ENCODE measurements around the gene TNS3. TPM values are rescaled to one million over a fixed set of nuclear protein-coding genes. Genes with fewer than 3 reads are reported as not detected.
"Not testable (repeated sequence)": the region's sequence is repeated elsewhere in the genome, so short reads cannot be mapped to it uniquely, and the experiment has no call there.

TNS3 gene
- total and polyA plus RNA-seq, 2 donors (not counting 1 experiment from before 2014, with no cell fraction given): 11.4 to 77.5 TPM

DNA sequence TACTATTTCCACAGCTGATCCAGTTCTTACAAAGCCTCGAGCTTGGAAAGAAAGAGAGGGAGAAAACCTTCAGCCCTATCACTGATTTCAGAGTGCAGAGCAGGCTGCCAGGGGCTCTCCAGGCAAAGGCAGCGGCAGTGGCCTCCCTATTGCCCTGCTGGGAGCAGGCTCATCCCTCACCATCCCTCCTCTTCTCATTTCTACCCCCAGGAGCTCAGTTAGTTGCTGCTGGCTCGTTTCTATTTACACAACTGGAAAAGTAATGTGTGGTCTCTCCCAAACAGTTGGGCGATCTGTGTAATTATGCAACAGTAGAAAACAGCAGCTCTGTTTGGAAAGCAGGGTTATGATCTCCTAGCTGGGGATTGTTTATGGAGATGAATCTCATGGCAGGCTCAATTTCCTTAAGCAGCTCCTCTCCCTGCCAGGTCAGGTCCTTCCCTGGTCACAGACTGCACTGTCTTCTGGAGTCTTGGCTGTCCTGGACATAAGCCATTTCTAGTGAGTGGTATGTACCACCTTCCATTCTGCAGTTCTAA lies 28.7 kb upstream of the TNS3 start:
- Mint-ChIP-seq H3K27ac (no peak overlapping the region), H3K4me1 (no peaks in the 10 kb centered on the region), H3K4me3 (no peak overlapping the region), H3K9me3 (ENCODE audit: insufficient read depth) (no peaks in the 10 kb centered on the region), H3K27me3 (no peaks in the 10 kb centered on the region)
- CTCF ChIA-PET: interaction anchor here (1.0 to 1.4 kb wide), 2 partner anchors 9 to 11 kb away, joined by 3 read pairs; no protein-coding TSS in a partner anchor
- Histone ChIP-seq H3K27me3 (replicated peaks in 1 of 4; ENCODE audit: control extremely low read depth in 1 of 4, control insufficient read depth in 3 of 4, insufficient read depth in 4 of 4, low read length in 3 of 4) (no peaks in the 10 kb centered on the region), H3K79me2 (ENCODE audit: control insufficient read depth, insufficient read depth, low read length) (no peaks in the 10 kb centered on the region), H3K9me3 (ENCODE audit: control extremely low read depth in 1 of 3, control insufficient read depth in 2 of 3, insufficient read depth in 1 of 3, low read length in 2 of 3) (no peaks in the 10 kb centered on the region), H3K36me3 (replicated peaks in 1 of 2; ENCODE audit: control extremely low read depth in 1 of 2, control insufficient read depth in 1 of 2, extremely low read depth in 1 of 2, insufficient read depth in 2 of 2, low read length in 1 of 2) (no peaks in the 10 kb centered on the region), H4K20me1 (ENCODE audit: control insufficient read depth, insufficient read depth, low read length, poor library complexity, severe bottlenecking) (no peaks in the 10 kb centered on the region), H3K9ac (ENCODE audit: low read length) (no peak overlapping the region), H2AFZ (ENCODE audit: insufficient read depth, low read depth, low read length, poor library complexity, severe bottlenecking) (no peak overlapping the region), H3K27ac (ENCODE audit: low read length in 2 of 2) (no peak overlapping the region), H3K4me3 (ENCODE audit: control extremely low read depth in 1 of 5, extremely low read depth in 1 of 5, insufficient read depth in 1 of 5, low read depth in 2 of 5, low read length in 4 of 5) (no peak overlapping the region), H3K4me2 (replicated peaks; ENCODE audit: low read depth, low read length, poor library complexity, severe bottlenecking) (no peak overlapping the region), H3K4me1 (ENCODE audit: control insufficient read depth in 2 of 2, insufficient read depth in 2 of 2, low read length in 2 of 2) (no peaks in the 10 kb centered on the region)
- POLR2A ChIA-PET: interaction anchor here (0.5 kb wide), 1 partner anchor 113 kb away, joined by 3 read pairs; no protein-coding TSS in a partner anchor
- WGBS (ENCODE audit: insufficient coverage): 100% methylated on average over 3 of the region's 4 CpGs
- TF ChIP-seq EZH2 (IDR thresholded peaks at IDR 0.05; ENCODE audit: borderline replicate concordance, insufficient read depth, low read depth, low read length, poor library complexity, severe bottlenecking): no peak
- TF ChIP-seq, protein P1, sequence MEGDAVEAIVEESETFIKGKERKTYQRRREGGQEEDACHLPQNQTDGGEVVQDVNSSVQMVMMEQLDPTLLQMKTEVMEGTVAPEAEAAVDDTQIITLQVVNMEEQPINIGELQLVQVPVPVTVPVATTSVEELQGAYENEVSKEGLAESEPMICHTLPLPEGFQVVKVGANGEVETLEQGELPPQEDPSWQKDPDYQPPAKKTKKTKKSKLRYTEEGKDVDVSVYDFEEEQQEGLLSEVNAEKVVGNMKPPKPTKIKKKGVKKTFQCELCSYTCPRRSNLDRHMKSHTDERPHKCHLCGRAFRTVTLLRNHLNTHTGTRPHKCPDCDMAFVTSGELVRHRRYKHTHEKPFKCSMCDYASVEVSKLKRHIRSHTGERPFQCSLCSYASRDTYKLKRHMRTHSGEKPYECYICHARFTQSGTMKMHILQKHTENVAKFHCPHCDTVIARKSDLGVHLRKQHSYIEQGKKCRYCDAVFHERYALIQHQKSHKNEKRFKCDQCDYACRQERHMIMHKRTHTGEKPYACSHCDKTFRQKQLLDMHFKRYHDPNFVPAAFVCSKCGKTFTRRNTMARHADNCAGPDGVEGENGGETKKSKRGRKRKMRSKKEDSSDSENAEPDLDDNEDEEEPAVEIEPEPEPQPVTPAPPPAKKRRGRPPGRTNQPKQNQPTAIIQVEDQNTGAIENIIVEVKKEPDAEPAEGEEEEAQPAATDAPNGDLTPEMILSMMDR (IDR thresholded peaks at IDR 0.05): no peak
- intact Hi-C loops (cut with micrococcal nuclease): no loop called here
- ATAC-seq (ENCODE audit: low read depth): no peak
- DNase-seq: no peak

DNA sequence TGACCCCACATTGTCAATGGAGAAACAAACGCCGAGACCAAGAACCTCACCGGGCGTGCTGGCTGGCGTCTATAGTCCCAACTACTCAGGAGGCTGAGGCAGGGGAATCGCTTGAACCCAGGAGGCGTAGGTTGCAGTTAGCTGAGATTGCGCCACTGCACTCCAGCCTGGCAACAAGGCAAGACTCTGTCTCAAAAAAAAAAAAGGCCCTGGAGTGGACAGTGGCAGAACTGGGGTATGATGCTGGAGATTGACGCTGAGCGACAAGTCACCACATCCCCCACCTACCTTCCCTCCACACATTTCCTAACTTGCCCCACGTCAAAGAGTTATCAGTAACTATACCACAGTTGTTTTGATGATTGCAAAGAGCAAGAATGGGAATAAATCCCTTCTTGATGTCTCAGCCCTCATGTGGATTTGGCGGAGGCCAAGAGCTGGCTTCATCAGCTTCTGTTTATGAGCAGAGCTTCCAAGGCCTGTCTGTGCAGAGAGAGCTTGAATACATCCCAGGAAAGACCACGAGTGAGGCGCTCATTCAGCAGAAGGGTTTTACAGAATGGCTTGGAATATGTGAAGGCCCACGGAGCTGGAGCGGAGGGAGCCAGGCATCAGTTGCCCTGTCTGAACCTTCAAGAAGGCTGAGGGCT lies 28.0 kb upstream of the TNS3 start:
- Histone ChIP-seq H4K20me1 (ENCODE audit: control insufficient read depth, insufficient read depth, low read length, poor library complexity, severe bottlenecking) (no peaks in the 10 kb centered on the region), H3K4me3 (ENCODE audit: control extremely low read depth in 1 of 5, extremely low read depth in 1 of 5, insufficient read depth in 1 of 5, low read depth in 2 of 5, low read length in 4 of 5) (no peak overlapping the region), H3K79me2 (ENCODE audit: control insufficient read depth, insufficient read depth, low read length) (no peaks in the 10 kb centered on the region), H3K4me2 (replicated peaks; ENCODE audit: low read depth, low read length, poor library complexity, severe bottlenecking) (no peak overlapping the region), H3K27ac (ENCODE audit: low read length in 2 of 2) (no peak overlapping the region), H3K4me1 (ENCODE audit: control insufficient read depth in 2 of 2, insufficient read depth in 2 of 2, low read length in 2 of 2) (no peaks in the 10 kb centered on the region), H3K9me3 (ENCODE audit: control extremely low read depth in 1 of 3, control insufficient read depth in 2 of 3, insufficient read depth in 1 of 3, low read length in 2 of 3) (no peaks in the 10 kb centered on the region), H2AFZ (ENCODE audit: insufficient read depth, low read depth, low read length, poor library complexity, severe bottlenecking) (no peak overlapping the region), H3K36me3 (replicated peaks in 1 of 2; ENCODE audit: control extremely low read depth in 1 of 2, control insufficient read depth in 1 of 2, extremely low read depth in 1 of 2, insufficient read depth in 2 of 2, low read length in 1 of 2) (no peaks in the 10 kb centered on the region), H3K27me3 (replicated peaks in 1 of 4; ENCODE audit: control extremely low read depth in 1 of 4, control insufficient read depth in 3 of 4, insufficient read depth in 4 of 4, low read length in 3 of 4) (no peaks in the 10 kb centered on the region), H3K9ac (ENCODE audit: low read length) (no peak overlapping the region)
- no peaks in the 10 kb centered on the region for H3K27me3 Mint-ChIP-seq
- DNase-seq: no peak
- H3K27ac Mint-ChIP-seq: no peak overlapping the region
- 94% methylated on average over 12 of the region's 16 CpGs for WGBS (ENCODE audit: insufficient coverage)
- no peaks in the 10 kb centered on the region for H3K9me3 Mint-ChIP-seq (ENCODE audit: insufficient read depth)
- POLR2A ChIA-PET: interaction anchor here (0.5 to 0.7 kb wide), 2 partner anchors 113 to 176 kb away, joined by 3 read pairs; no protein-coding TSS in a partner anchor
- no peaks in the 10 kb centered on the region for H3K4me1 Mint-ChIP-seq
- TF ChIP-seq, protein P1 (IDR thresholded peaks at IDR 0.05): no peak
- no peak for TF ChIP-seq EZH2 (IDR thresholded peaks at IDR 0.05; ENCODE audit: borderline replicate concordance, insufficient read depth, low read depth, low read length, poor library complexity, severe bottlenecking)
- intact Hi-C loops (cut with micrococcal nuclease): loop anchor here (10.0 kb wide), 1 partner anchor 115 kb away; no protein-coding TSS in a partner anchor
- CTCF ChIA-PET: interaction anchor here (1.0 to 1.4 kb wide), 2 partner anchors 8 to 11 kb away, joined by 3 read pairs; no protein-coding TSS in a partner anchor
- H3K4me3 Mint-ChIP-seq: no peak overlapping the region
- no peak for ATAC-seq (ENCODE audit: low read depth)

DNA sequence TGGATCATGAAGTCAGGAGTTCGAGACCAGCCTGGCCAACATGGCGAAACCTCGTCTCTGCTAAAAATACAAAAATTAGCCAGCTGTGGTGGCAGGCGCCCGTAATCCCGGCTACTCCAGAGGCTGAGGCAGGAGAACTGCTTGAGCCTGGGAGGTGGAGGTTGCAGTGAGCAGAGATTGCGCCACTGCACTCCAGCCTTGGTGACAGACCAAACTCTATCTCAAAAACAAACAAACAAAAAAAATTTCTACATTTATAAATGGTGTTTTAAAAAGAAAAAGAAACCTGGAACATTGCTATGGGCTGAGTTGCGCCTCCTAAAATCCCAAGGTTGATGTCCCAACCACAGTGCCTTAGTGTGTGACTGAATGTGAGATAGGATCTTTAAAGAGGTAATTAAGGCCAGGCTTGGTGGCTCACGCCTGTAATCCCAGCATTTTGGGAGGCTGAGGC lies 24.7 kb upstream of the TNS3 start:
- CTCF ChIA-PET; DNase-seq; H3K36me3 ChIP-seq (replicated peaks in 1 of 2; ENCODE audit: control extremely low read depth in 1 of 2, control insufficient read depth in 1 of 2, extremely low read depth in 1 of 2, insufficient read depth in 2 of 2, low read length in 1 of 2); H3K9me3 Mint-ChIP-seq (ENCODE audit: insufficient read depth); H3K27me3 ChIP-seq (replicated peaks in 1 of 4; ENCODE audit: control extremely low read depth in 1 of 4, control insufficient read depth in 3 of 4, insufficient read depth in 4 of 4, low read length in 3 of 4); H3K4me2 ChIP-seq (replicated peaks; ENCODE audit: low read depth, low read length, poor library complexity, severe bottlenecking); H3K27me3 Mint-ChIP-seq; H3K9ac ChIP-seq (ENCODE audit: low read length); H3K9me3 ChIP-seq (ENCODE audit: control extremely low read depth in 1 of 3, control insufficient read depth in 2 of 3, insufficient read depth in 1 of 3, low read length in 2 of 3); H4K20me1 ChIP-seq (ENCODE audit: control insufficient read depth, insufficient read depth, low read length, poor library complexity, severe bottlenecking); H2AFZ ChIP-seq (ENCODE audit: insufficient read depth, low read depth, low read length, poor library complexity, severe bottlenecking); H3K4me3 ChIP-seq (ENCODE audit: control extremely low read depth in 1 of 5, extremely low read depth in 1 of 5, insufficient read depth in 1 of 5, low read depth in 2 of 5, low read length in 4 of 5); H3K79me2 ChIP-seq (ENCODE audit: control insufficient read depth, insufficient read depth, low read length); H3K4me3 Mint-ChIP-seq; H3K27ac ChIP-seq (ENCODE audit: low read length in 2 of 2); H3K27ac Mint-ChIP-seq; ATAC-seq (ENCODE audit: low read depth); POLR2A ChIA-PET: not testable (repeated sequence)
- intact Hi-C loops (cut with micrococcal nuclease): loop anchor here (10.0 kb wide), 1 partner anchor 118 kb away; no protein-coding TSS in a partner anchor
- 97% methylated on average over 5 of the region's 9 CpGs for WGBS (ENCODE audit: insufficient coverage)
- peaks cover 26% of the 10 kb centered on the region for H3K4me1 Mint-ChIP-seq
- H3K4me1 ChIP-seq (ENCODE audit: control insufficient read depth in 2 of 2, insufficient read depth in 2 of 2, low read length in 2 of 2): peaks cover 10 to 18% of the 10 kb centered on the region in 2 donors

Data from B cell (primary cell).